Stimulated activated CD8-positive, alpha-beta memory T cell treated with anti-CD3 and anti-CD28 coated beads, Interleukin-4, amount 100 ng/mL, for 48 hours (primary cell): ENCODE data around the gene EEFSEC.
A peak's percentile ranks its signal among the peaks of the same experiment; 100 is the strongest.

ENCODE experiments used
- DNase-seq: peaks from one replicate; pipeline ENCODE4 v3.0.0-alpha.2; 2020

EEFSEC gene

DNA sequence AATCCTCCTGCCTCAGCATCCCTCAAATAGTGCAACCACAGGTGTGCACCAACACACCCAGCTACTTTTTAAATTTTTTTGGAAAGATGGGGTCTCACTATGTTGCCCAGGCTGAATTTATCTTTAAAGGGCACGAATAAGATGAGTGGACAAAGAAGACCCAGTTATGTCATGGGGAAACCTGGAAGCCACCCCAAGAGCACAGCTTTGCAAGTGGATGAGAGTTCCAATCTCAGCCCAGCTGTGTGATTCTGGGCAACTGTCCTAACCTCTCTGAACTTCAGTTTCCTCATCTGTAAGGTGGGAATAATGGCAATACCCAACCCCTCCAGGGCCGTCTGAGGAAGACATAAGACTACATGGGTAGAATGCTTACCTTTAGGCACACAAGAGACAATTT, 281.2 kb downstream of the EEFSEC start:
- no peak for DNase-seq

DNA sequence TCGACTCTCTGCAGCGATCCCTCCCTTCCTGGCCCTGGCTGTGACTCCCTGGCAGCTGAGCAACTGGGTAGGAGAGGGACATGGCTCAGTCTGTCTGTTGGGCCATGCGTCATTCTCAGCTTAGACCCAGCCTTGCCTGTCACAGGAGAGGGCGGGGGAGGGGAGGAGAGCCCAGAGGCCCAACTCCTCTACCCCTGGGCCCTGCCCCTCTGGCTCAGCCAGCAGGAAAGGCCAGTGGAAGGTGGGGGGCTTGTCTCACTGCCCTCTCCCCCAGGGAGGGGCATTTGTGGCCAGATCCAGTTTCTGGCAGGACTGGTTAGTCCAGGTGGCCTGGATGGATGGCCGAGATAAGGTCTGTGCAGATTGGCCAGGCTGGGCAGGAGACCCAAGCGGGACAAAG, 281.8 kb downstream of the EEFSEC start:
- no peak for DNase-seq

DNA sequence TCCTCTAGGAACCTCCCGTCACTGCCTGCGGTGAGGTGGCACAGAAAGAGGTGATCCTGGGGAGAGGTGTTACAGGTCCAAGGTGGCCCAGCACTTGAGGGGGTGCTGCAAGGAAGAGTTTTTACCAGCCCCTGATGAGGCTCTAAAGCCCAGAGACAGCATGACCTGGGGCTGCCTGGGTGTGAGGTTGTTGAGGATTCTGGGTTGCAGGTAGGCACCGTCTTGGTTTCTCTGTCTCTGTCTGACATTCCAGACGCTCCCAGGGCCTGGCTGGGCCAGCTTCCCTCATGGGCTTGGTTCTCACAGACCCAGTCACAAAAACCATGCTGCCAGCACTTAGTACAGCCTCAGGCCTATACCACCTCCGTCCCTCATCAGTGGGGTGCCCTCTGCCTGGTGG, 282.3 kb downstream of the EEFSEC start:
- DNase-seq, result no peak

DNA sequence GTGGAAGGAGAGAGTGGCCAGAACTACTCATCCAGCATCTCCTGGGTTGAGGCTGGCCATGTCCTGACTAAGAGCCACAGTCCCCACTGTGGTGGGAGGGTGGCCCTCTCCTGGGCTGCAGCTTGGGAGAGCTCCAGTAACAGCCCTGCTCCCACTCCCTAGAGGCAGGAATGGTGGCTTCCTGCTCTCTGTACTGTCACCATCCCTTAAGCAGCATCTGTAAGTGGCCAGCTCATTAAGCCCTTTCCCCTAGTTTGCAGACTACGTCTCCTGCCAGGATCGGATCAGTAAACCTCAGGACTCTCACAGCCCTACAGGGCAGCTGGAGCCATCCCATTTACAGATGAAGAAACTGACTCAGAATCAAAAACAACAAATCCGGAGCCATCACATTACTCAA, 282.9 kb downstream of the EEFSEC start:
- no peak for DNase-seq

DNA sequence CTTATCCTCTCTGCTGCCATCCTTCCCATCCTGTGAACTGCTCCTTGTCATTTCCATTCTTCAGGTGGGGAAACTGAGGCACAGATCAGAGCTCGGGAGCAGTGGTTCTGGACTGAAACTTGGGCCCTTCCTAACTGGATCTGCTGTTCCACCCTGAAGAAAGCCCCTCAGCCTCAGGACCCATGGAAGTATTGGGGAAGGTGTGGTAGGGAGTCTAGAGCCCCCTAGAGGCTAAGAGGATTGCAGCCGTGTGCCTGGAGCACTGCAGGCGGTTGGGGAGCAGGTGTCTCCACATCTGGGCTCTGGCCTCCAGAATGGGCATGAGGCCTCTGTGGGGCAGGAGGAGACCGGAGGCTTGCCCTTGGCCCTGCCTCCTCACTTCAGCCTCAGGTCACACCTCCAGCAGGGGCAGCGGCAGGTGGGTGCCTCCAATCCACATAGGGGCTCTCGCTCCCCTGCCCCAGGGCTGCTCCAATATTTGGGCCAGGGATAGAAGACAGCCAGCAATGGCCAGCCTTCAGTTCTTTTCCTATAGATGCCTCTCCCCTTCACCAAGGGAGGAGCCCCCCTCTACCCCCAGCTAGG, 285.3 kb downstream of the EEFSEC start:
- DNase-seq, result no peak

DNA sequence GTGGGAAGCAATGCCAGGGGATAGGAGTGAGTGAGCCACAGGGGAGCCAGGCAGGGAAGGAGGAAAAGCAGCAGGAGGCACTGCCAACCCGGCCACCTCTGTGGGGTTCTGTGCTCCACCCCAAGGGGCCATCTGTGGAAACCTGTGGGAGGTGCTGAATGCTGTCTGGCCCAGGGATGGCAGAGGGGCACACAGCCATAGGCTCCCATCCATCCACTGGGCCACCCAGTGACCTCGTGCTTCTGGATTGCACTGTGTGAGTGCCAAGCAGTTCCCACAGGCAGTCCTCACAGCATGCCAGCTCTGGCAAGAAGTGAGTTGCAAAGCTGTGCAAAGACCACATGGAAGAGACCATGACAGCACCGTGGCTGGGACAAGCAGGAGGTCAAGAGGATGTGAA, 285.9 kb downstream of the EEFSEC start:
- no peak for DNase-seq

DNA sequence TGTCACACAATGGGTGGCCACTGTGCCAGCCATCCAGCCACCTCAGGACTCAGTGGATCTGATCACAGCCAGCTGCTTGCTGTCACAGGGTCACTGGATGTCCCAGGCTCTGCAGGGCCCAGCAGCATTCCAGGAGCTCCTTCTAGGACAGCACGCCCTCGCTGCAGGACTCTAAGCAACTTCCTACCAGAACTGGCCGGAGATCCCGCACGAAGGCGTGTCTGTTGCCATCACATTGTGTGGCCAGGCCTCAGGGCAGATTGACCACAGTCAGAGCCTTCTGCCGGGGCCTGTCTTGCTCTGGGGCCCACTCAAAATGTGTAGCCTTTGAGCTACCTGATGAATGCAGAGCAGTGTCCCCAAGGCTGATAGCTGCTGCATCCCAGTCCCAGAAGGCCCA, 288.8 kb downstream of the EEFSEC start:
- no peak for DNase-seq

DNA sequence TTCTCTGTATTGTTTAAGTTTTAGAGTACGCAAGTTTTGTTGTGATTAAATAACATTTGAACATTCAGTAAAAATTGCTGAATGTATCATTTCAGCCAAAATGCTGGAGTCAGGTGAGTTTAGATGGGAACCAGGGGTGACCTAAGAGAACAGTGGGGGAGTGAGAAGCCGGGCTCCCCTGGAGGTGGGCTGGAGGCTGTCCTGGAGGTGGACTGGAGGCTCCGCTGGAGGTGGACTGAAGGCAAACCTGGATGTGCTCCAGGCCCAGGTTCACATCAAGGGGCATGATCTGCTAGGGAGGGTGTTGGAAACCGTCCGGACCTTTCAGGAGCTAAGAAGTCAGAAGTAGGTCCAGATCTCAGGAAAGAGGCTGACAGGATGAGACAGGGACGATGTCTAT, 289.7 kb downstream of the EEFSEC start:
- no peak for DNase-seq

DNA sequence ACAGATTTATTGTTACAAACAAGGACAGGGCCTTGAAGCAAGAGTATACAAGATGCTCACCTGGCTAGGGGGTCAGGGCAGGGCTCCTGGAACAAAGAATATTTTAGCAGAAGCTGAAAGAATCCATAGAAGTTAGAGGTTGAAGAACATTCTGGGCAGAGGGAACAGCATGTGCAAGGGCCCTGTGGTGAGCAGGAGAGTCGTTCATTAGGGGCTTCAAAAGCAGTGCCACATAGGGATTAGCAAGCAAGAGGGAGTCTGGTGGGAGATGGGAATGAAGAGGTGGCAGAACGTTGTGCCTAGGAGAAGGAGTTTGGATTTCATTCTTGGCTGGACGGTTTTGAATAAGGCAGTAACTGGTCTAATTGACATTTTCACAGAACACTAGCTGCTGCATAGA, 290.5 kb downstream of the EEFSEC start:
- no peak for DNase-seq

DNA sequence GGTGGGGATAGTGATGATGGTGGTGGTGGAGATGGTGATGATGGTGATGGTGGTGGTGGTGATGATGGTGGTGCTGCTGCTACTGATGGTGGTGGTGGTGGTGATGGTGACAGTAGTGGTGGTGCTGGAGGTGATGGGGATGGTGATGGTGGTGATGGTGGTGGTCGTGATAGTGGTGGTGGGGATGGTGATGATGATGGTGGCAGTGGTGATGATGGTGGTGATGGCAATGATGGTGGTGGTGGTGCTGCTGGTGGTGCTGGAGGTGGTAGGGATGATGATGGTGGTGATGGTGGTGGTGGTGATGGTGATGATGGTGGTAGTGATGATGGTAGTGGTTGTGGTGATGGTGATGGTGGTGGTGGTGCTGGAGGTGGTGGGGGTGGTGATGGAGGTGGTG, 292.1 kb downstream of the EEFSEC start:
- DNase-seq, result no peak

DNA sequence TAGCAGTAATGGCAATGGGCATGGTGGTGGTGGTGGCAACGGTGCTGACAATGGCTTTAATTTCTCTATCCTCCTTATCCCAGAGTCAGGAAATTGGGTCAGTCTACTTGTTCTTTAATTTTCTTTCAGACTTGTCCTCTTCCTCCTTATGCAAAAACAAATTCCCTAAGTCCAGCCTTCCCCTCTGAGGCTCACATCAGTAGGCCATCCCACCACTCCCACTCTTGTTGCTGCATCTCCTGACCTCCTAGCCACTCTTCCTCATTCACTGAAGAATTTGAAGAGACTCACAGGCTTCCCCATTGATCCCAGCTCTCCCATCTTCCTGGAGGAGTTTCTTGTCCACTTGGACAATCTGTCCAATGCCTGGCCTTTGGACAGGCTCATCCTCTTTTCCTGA, 293.5 kb downstream of the EEFSEC start:
- DNase-seq, result no peak

DNA sequence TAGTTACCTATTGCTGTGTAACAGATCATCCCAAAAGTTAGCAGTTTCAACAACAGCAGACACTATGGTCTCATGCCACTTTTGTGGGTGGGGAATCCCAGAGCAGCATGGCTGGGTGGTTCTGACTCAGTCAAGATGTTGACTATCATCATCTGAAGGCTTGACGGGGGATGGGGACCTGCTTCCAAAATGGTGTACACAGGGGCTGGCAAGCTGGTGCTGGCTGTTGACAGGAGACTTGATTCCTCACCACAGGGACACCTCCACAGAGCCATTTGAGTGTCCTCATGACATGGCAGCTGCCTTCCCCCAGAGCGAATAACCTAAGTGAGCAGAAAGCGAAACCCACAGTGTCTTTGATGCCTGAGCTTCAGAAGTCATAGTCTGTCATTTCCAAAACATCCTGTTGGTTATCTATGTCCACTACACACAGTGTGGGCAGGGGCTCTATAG, 294.3 kb downstream of the EEFSEC start:
- peak; percentile 84 for DNase-seq

DNA sequence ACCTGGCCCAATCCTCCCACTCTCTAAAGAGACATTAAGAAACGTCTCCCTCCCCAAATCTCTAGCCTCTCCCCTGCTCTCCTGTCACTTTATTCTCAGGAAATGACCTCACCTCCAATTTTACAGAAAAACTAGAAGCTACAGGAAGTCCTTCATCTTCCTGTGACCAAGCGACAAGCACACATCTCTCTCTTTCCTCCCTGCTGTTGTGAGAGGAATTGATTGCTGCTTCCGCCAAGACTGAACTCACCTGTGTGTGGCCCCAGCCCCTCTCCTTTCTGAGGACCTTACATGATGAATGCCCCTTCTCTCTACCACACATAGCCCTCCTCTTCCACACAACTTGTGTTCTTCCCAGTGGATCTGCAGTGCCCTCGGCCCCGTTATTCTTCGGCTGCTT, 295.2 kb downstream of the EEFSEC start:
- peak; percentile 39 for DNase-seq

DNA sequence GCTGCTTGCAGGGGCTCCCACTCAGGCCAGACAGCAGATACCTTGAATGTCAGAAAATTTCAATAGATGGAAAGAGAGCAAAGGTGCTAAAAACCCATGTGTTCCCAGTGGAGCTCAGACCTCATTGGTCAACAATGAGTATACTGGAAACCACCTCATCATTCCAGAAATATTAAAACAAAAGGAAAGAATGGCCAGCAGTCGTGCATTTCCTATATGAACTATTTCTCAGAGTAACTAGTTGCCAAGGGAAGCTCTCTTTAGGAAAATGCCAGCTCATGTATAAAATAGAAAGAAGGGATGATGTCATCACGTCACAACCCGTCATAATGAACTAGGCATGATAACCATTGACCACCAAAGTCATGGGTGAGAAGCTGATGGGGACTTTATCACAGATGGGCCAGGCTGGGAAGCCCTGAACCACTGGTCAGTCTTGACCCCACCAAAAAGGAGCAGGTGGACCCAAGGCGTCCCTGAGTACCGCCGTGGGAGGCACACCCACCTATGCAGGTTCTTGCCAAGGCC, 295.9 kb downstream of the EEFSEC start:
- DNase-seq, result no peak

DNA sequence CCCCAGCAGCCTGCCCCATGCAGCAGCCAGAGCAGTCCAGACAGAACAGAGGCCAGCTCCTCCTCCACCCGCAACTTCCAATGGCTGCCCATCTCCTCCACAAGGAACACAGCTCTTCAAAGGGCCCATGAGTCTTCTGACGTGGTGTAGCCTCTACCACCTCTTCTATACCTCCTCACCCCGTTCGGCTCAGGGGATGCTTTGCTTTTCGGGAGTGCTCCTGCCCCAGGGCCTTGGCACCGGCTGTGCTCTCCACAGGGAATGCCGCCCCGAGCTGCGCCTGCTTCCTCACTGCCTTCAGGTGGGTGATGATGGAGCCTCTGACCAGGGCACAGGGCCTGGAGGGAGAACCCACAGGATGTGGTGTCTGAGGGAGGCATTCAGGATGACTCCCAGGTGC, 298.8 kb downstream of the EEFSEC start:
- no peak for DNase-seq

DNA sequence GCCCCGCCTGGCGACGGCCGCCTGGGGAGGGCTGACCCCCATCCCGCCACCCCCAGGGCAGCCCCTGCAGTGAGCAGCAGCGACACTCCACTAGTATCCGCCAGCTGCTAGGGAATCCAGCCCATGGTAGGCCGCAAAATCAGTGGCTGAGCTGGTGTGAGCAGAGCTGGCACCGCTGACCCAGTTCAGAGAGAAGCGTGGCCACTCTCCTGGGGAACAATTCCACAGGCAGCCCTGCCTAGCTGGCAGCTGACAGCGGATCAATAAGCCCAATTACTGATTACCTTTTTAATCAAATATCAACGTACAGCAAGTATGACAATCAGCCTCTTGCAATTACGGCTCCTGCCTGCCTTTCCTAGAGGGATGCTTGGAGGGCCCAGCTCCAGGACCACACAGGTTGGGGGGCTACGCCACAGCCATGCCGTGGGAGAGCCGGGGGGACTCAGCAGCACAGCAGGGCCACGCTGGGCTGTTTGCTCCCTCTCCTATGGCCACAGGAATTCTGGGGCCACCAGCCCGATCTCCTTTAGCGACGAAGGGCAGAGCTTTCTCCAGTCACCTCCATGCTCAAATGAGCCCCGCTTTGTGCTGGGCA, 299.5 kb downstream of the EEFSEC start:
- DNase-seq, result no peak

DNA sequence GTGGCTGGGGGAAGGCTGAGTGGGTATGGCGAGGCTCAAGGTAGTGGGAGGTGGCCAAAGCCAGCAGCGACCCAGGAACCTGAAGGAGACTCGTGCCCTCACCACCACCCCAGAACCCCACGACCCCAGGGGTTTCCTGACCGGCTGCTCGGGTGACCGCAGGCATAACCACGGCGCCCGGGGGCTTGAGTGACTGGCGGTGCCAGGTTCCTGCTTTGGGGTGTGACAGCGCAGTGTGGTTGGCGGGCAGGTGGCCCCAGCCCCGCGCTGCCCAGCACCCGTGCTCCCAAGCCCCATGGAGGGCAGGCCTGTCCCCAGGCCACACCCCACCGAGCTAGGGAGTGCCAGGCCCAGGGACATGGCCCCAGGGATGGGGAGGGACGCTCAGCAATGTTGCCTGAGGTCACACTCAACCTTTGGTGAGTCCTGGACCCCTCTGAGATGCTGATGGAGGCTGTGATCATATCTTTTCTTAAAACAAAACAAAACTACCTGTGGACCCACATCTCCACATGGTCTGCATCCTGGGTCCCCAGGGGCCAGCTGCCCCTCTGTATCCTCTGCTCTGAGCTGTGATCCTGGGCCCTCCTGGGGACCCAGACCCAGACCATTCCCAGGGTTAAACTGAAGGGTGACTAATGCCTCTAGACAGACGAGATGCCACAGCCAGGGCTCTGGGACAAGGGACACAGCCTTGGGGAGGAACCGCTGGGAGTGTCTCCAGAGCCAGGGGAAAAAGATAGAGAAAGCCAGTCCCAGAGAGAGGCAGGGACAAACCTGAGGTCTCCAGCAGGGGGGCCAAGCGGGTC, 300.4 kb downstream of the EEFSEC start:
- DNase-seq, result no peak

DNA sequence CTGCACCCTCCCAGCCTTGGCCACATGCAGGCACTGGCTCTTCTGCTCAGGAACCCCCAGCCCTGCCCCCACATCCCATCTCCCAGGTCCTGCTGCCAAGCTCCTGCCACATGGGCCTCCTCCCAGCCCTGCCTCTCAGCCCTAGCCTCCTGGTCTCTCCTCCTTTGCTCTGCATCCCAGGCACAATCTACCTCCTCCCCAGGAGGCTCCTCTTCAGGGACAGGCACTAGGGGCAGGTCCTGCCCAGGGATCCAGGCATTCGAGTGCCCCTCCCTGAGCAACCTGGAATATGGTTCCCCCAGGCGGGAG, 301.0 kb downstream of the EEFSEC start:
- no peak for DNase-seq

DNA sequence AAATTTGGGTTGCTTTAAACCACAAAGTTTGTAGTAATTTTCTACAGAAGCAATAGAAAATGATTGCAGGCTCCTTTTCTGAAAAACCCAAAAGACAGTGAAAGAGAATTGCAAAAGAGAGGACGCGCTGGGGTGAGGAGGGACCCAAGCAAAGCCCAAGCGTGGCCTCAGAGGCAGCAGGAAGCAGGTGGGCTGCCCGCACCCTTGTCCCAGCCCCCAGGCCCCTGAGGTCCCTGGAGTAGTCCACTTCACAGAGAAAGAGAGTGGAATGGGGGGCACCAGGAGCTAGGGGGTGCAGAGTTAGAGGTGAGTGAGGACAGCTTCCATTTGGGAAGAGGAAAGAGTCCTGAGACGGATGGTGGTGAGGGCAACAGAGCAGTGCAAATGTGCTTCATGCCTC, 301.8 kb downstream of the EEFSEC start:
- no peak for DNase-seq

DNA sequence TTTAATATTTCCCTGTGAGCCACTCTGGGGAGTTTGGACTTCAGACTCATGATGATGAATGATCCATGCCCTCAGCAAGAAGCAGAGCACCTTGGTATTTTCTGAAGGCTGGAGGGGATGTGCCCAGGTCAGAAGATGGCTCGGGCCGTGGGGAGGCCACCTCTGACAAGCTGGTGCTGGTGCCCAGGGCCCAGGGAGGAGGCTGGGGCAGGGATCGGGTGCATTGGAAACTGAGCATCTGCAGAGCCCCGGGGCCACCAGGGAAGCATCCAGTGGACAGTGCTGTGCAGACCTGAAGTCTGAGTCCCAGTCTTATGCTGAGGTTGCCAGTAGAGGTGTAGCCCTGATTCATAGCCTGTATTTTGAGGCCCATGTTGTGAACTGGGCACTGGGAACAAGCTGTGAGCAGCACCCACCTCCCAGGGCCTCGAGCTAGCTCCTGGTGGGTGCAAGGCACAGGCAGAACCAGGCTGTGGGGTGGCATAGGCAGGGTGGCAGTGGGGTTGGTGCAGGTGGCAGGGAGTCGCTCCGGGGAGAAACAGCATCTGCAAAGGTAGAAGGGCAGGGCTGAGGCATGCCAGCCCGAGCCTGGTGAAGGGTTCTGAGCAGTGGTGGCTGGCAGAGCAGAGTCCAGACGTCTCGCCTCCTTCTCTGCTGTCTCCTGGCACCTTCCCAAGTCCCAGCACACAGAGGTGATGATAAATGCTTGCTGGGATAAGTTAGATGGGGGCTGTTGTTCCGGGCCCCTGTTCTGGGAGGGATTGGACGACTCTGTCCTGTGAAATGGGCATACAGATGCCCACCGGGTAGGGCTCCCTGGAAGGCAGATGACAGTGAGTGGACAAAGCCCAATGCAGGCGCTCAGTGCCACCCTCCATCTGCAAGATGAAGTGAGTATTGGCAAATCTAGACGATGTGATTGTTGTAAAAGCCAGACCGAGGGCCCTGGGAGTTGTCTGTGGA, 302.8 kb downstream of the EEFSEC start:
- no peak for DNase-seq

DNA sequence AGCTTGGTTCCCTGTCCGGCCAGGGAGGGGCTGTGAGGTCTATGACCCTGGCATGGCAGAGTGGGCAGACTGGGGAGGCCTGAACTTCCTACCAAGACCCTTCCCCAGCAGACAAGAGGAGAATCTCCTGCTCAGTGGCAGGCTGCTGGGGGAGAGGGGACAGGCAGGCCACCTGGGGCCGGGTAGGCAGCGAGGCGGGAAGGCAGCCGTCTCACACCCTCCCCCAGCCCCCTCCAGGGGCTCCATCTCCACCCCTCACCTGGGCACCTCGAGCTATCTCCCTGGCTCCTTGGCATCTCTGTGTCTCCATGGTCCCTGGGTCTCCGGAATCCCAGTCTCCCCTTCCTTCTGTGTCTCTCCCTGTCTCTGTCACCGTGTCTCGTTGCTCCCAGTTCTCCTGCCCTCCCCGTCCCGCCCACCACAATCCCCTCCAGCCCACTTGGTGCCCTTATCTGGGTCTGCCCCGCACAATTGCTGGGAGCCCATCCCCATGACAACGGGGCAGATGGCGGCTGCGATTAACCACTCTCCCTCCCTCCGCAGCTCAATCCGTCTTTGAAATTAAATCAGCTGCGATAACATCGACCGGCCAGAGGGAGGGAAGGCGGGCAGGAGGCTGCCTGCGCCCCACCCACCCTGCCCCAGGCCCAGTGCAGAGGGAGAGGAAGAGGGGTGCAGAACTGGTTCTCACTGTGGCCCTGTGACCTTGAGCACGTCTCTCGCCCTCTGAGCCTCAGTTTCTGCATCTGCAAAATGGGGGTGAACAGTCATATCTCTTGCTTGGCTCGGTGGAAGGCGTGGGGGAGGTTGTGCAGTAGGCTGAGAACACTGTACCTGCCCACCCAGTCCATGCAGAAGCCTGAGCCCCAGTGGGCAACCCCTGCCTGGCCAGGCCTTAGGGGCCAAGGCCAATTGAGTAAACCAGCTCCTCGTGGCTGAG, 303.8 kb downstream of the EEFSEC start:
- DNase-seq, result no peak

DNA sequence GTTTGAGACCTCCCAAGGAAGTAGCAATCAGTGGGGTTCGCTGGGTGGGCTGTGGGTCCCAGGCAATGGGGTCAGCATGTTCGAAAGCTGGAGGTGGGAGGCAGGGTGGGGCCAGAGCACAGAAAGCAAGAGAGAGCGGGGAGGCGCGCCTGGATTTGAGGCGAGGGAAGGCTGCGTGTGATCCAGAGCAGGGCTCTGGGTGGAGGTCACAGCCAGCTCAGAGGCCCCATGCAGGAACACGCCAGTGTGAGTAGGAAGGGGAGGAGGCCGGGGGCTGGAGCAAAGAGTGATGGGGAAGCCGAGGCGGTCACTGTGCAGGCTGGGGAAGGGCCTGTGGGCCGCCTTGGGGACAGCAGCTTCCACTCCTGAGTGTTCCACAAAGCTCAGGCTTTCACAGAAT, 304.7 kb downstream of the EEFSEC start:
- DNase-seq, result no peak
